Fibroblast of peridontal ligament (primary cell): ENCODE measurements around the gene FALEC.
"Not testable (repeated sequence)": the region's sequence is repeated elsewhere in the genome, so short reads cannot be mapped to it uniquely, and the experiment has no call there.

Experiments used
- DNase-seq: peaks from one replicate; pipeline ENCODE4 v3.0.0-alpha.2; 2010; ENCODE audit errors: extremely low read depth

FALEC gene

DNA sequence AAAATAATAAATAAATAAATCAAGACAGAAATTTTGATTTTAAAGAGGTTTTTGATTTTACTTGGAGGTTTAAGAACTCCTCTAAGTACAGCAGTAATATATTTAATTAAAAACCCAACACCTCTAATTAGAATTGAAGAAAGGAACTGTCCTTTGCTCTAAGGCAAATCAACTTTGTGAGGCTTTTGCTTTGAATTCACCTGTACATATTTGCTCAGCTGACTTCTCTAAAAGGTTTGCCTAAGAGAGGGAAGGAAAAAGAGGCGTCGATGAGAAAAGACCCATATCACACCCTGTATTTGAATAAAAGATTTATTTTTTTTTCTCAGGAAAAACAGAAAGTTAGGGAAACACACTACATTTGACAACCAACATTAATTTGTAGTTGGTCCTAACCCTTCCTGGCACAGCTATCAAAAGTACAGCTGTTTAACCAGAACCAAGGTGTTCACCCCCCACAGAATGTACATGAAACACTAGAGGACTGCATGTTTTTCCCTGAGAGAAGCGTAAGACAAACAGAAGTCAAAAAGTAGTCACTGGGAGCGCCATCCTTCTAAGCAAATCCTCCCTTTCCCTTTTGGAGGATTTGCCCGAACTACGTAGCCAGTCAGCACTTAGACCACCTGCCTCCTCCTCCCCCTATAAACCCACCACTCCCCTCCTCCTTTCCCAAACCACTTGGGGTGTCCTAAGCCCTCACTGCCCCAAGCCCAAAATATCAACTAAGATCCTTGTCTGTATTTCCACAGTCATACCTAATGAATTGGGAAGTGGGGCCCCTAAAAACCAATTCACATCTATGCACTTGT lies 58.9 kb downstream of the FALEC start:
- DNase-seq, result no peak

GRCh38 chr1:150575072-150575489 lies 59.5 kb downstream of the FALEC start:
- DNase-seq, result peak; percentile 36

DNA sequence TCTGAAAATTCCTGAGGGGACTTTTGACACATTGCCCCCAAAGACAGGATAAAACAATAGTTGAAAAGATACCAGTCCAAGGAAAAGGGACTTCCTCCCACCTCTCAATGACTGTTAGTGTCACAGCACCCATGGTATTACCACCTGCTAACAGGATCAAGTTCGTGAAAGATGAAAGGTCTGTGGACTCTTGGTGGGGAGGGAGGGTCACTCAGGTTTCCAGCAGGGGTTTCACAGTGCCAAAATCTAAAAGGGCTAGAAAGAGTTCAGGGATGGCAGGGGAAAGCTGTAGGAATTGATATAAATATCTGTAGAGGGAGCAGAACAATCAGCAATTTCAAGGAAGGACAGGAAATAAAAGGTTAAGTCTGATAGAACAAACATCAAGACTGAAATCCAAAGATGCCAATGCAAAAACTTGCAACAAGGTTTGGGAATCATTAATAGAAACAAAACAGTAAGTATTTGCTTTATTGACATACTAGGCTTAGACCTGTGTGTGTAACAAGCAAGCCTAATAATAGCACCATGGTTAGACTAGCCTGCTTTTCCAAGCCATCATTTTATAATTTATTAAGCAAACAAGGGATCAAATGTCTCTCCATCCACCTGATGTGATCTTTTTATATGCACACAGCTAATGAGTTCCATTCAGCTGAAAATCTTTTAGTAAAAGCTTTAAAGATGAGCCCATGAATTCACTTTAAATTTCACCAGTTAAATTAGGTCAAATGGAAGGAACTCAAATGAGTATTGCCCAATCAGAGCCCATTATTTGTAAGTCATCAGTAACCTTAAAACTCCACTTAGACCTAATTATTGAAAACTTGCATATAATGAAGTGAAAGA lies 60.2 kb downstream of the FALEC start:
- peak; percentile 54 for DNase-seq

- DNase-seq, result no peak
Measured at GRCh38 chr1:150576367-150576711, 60.8 kb downstream of the FALEC start.

GRCh38 chr1:150576794-150577556 lies 61.4 kb downstream of the FALEC start:
- peak; percentile 47 for DNase-seq

DNA sequence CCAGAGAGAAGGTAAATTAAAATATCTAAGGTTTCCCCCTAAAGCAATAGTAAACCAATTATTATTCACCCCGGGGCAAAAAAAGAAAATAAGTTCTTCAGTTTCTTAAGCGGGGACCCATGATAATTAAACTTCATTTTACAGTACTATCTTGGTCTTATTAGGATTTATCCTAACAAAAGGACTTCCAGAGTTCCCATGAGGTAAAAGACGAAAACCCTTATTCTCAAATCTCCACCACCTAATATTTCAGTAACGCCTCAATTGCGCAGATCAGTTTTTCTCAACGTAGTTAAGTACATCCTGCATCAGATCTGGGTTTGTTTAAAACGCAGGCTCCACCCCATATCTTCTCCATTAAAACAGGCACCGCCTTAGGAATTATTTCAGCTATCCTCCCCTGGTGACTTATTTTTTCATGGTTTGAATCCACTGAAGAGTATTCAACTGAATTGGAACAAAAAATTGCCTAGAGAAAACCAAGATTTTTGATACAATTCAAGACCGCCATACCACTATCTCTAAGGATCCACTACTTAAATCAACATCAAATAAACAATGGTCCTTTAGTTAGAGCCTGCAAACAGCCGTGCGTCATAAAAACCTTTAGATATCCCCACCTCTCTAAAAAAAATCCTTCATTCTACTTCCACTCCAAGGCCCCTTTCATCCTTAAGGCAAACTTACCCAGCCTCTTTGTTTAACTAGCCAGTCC lies 62.2 kb downstream of the FALEC start:
- DNase-seq, result peak; percentile 70

- peak; percentile 90 for DNase-seq
Measured at GRCh38 chr1:150578272-150579109, 62.9 kb downstream of the FALEC start.

GRCh38 chr1:150579110-150579944 lies 63.8 kb downstream of the FALEC start, which contains the start of gene MCL1:
TSS of gene MCL1 (minus strand) at chr1:150579610. CDS start at chr1:150579530, 80 bp downstream.
- DNase-seq, result peak; percentile 97

DNA sequence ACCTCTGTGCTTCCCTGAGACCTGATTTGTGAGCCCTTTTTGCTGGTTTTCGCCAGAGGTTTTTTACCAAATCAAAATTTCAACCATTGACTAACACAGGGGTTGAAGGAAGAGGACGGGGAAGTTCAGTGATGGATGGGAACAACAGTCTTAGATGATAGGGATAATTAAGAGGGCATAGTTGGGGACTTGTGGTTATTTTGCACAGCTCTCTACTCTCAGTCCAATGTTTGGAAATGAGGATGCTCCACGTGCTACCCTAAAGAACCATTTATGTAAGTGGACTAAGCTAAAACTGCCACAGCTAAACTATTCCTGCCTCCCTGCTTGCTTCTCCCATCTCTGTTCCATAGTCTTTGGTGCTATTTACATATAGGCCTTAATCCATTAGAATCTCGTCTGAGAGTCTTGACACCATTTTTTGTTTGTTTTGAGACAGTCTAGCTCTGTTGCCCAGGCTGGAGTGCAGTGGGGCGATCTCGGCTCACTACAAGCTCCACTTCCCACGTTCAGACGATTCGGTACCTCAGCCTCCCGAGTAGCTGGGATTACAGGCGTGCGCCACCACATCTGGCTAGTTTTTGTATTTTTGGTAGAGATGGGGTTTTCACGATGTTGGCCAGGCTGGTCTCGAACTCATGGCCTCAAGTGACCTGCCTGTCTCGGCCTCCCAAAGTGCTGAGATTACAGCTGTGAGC lies 64.5 kb downstream of the FALEC start:
- no peak for DNase-seq

DNA sequence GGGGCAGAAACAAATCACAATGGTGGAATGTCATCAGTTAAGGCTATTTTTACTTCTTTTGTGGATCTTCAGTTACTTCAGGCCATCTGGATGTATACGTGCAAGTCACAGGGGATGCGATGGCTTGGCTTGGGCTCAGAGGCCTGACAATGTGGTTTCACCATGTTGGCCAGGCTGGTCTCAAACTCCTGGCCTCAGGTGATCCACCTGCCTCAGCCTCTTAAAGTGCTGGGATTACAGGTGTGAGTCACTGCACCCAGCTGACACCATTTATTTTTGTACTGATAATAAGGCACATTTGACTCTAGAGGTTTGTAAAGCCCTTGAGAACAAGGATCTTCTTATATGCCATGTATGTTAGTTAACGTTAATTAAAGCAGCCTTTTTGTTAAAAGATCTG lies 65.4 kb downstream of the FALEC start:
- DNase-seq, result not testable (repeated sequence)

DNA sequence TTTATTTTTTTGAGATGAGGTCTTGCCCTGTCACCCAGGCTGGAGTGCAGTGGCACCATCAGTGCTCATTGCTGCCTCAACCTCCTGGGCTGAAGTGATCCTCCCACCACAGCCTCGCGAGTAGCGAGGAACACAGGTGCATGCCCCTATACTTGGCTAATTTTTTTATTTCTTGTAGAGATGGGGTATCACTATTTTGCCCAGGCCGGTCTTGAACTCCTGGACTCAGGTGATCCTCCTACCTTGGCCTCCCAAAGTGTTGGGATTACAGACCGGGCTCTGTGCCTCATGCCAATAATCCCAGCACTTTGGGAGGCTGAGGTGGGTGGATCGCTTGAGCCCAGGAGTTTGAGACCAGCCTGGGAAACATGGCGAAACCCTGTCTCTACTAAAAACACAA lies 65.9 kb downstream of the FALEC start:
- not testable (repeated sequence) for DNase-seq

GRCh38 chr1:150581962-150582361 lies 66.4 kb downstream of the FALEC start:
- not testable (repeated sequence) for DNase-seq

DNA sequence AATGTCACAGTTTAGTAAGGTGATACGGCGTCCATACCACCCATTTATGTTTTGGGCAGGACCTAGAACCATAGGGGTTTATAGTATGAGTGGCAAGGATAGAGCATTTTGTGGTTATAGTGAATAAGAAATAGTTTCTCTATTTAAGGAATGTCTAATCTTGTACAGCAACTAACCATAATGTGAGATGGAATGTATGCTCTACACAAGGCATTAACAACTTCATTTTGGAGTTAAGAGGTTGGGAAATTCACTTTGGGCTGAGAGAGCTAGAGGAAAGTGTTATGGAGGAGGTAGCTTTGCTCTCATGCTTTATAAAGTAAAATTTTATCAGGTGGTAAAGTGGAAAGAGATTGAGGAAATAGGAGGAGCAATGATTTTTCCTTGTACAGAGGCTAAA lies 66.8 kb downstream of the FALEC start:
- DNase-seq, result peak; percentile 44
